Measurements from ENCODE around the gene IQSEC3.

The IQSEC3 gene

GRCh38 chr12:223841-224240, 157.3 kb downstream of the IQSEC3 start:
- no peak for DNase-seq

- DNase-seq: no peak
These were observed 157.8 kb downstream of the IQSEC3 start for GRCh38 chr12:224330-224729.

GRCh38 chr12:225012-225411, 158.4 kb downstream of the IQSEC3 start:
- no peak for DNase-seq

GRCh38 chr12:226401-226800, 159.8 kb downstream of the IQSEC3 start:
- no peak for DNase-seq

- no peak for DNase-seq
These were observed 160.8 kb downstream of the IQSEC3 start for GRCh38 chr12:227286-227915.
